GM18505 (cell line): Measurements from ENCODE around the gene SHMT2.

Experiments
- ATAC-seq: cut with Tn5 transposase; IDR thresholded peaks from one replicate; pipeline ENCODE4 v1.9.1; 2021; ENCODE audit not compliant: unreplicated experiment
- POLR2A ChIP-seq: IDR thresholded peaks from 4 replicates; pipeline ENCODE4 v1.6.1; 2011; ENCODE audit warnings: borderline replicate concordance; ENCODE audit not compliant: insufficient read depth, insufficient read length; ENCODE audit errors: extremely low read depth

SHMT2 gene

DNA sequence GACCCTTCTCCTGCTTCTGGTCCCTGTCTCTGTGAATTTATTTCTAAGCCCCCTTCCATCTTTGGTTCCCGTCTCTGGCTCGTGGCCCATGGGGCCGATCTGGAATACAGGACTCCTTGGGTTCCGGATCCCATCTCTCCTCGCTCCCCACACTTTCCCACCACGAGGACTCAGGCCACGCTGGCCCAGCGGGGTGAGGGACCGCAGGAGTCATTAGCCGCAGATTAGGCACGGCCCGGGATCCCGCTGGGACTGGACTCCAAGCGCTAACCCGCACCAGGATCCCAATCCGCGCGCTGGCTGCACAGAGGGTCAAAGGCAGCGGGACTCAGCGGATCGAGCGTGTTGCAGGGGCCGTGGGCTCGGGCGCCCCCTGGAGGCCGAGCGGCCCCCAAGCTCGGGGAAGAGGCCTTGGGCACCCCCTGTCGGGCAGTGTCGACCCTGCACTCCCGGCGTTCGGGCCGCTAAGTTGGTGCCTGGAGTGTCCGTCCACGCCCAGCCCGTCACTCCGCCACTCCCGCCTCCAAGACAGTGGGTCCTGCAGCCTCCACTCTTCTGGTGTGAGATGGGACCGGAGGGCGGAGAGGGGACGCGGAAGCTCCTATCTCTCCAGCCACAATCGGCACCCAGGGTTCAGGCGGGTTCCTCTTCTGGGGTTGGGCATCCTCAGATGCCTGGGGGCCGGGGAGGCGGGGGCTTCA, 9.5 kb downstream of the SHMT2 start:
- TF ChIP-seq POLR2A, result peak; percentile 50
- ATAC-seq, result peak; percentile 57

DNA sequence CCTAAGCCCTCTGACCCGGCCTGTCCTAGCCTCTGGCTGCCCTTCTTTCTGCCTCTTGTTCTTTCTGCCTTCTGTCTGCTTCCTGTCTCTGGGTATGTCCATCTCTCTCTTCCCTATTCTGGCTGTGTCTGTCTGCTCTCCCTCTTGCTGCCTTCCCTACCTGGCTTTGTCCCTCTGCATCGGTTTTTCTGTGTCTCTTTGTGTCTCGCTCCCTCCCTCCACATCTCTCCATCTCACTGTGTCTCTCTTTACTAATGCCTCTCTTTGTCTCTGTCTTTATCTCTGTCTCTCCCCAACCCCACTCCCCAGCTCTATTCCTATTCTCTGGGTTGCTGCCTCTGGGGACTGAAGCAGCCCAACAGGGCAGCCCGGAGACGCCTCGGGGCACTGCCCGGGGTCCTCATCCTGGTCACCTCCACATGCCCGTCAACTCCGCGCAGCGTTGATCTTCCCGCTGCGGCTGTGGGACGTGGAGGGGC, 10.1 kb downstream of the SHMT2 start:
- no peak for TF ChIP-seq POLR2A
- ATAC-seq, result no peak

DNA sequence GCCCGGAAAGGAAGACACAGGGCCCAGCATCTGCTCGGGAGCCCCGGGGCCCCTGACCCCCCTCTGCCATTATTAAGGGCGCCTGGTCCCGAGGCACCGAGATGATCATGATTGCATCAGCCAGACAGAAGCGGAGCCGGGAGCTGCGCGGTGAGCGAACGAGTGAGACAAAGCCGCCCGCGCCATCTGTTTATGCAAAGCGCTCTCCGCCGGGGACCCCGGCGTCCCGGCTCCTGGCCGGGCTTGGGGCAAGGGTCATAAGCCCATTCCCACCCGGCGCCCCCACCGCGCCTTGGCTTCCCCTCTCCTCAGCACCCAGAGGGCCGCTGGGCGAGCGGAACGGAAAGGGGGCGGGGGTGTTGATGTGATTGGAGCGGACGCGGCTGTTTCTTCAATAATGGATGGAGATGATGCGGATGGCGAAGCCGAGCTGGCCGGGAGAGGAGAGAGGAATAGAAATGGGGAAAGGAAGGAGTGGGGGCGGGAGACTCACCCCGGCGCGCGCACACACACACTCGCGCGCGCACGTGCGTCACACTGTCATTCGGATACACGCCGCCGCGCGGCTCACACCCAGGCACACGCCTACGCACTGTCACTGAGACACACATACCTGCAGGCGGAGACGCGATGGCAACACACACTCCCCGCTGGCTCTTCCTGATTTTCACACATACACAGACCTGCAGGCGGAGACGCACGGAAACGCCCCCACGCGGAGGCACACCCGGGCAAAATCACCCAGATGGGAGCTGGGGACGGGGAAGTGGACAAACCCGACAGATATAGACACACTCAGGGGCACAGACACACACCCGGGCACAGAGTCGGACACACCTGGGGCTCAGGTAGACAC, 10.8 kb downstream of the SHMT2 start:
- no peak for ATAC-seq
- peak; percentile 29 for TF ChIP-seq POLR2A

DNA sequence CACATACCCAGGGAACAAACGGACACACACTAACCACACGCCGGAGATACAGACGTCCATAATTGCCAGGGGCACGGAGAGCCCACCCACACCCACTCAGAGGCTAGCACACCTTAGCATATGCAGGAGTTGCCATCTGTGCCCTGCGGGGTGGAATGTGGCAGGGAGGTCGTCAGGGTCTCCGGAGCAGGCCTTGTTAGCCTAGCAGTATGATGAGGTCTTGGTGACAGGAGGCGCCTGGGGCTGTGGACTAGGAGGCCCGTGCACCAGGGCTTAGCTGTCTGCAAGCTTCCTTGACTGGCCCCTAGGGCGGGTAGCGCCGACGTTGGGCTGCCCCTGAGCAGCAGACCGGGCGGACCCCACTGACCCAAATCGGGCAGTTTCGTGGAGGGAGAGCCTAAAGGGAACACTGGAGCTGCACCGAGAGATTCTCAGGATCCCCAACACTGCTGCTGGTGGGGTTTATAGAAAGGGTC, 11.5 kb downstream of the SHMT2 start:
- no peak for ATAC-seq

DNA sequence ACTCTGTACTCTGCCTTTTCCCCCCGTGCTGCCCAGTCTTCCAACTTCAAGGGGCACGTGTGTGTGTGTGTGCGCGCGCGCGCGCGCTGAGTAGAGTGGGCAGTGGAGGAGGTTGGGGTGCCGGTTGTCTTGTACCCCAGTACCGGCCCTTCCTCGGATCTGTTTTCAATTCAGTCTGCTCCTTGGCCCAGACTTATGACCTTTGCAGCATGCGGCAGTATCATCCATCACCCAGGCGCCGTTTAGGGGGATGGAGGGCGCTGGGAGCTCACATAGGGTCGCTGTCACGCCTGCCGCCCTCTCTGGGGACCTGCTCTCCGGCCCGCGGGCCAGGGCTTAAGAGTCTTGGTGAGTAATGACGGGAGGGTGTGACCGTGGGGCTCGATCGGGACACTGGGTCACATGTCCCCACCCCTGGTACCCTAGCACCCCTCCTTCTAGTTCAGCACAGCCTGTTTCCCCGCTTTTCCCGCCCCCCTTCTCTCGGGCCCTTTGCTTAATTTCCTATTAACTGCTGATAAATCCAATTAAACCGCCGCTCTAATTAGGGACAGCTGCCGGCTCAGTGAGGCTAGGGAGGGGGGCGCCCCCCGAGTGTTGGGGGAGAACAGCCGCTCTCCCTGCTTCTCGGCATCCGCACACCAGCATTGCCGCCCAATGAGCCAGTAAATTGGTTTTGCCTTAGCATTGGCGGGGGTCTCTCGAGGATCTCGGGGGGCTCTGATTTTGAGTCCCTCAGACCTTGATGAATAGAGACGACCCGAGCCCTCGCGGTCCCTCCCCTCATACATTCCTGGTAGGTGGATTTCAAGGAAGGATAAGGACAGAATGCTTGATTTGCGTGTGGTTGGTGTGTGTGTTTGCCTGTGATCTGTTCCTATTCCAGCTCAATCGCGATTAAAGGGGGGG, 12.1 kb downstream of the SHMT2 start:
- ATAC-seq, result no peak
- no peak for TF ChIP-seq POLR2A

More for the DNA sequence above, 11.5 kb downstream of the SHMT2 start:
- TF ChIP-seq POLR2A, result no peak

DNA sequence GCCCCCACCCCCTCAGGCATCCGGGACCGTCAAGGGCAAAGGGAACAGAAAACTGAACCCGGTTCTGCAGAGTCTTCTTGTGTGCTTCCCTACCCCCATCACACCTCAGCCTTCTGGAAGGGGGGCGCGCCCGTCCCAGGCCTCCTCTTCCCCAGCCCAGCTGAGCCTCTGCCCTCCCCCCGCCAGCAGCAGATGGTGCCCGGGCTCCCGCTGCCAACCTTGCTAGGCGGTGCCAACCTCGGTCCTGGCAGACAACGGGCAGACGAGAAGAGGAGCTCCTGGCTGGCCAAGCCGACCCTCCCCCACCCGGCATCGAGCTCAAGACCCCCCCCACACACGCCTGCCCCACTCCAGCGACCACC, 12.8 kb downstream of the SHMT2 start:
- no peak for ATAC-seq
- no peak for TF ChIP-seq POLR2A

DNA sequence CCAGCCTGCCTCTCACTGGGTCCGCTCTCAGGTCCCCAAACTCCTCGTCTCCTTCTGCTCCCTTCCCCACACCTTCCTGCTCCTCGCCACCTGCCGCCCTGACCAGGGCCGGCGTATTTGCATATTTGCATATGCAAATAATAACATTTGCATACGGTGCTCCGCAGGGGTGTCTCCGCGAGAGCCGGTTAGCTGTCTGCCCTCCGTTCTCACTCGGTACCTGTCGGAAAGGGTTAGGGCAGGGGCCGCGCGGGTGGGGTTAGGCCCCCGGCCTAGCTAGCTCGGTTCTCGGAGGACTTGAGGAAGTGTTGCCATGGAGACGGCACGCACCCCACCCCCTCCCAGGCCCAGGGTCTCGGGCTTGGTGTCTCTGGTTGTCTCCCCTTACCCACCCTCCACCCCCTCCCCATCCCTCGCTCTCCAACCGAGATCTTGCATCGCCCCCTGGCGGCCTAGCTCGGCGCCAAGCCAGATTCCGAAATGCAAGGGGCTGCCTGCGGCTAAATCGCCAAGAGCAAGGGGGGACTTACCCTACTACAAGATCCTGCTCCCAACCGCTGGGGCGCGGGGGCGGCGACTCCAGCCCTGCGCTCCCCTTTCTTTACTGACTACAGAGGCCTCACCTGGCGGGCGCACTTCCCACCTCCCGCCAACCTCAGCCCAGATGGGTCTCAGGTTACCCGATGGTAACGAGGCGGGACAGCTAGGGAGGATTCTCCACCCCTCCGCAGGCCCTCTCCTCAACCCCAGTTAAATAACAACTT, 13.4 kb downstream of the SHMT2 start:
- no peak for TF ChIP-seq POLR2A
- peak; percentile 32 for ATAC-seq

DNA sequence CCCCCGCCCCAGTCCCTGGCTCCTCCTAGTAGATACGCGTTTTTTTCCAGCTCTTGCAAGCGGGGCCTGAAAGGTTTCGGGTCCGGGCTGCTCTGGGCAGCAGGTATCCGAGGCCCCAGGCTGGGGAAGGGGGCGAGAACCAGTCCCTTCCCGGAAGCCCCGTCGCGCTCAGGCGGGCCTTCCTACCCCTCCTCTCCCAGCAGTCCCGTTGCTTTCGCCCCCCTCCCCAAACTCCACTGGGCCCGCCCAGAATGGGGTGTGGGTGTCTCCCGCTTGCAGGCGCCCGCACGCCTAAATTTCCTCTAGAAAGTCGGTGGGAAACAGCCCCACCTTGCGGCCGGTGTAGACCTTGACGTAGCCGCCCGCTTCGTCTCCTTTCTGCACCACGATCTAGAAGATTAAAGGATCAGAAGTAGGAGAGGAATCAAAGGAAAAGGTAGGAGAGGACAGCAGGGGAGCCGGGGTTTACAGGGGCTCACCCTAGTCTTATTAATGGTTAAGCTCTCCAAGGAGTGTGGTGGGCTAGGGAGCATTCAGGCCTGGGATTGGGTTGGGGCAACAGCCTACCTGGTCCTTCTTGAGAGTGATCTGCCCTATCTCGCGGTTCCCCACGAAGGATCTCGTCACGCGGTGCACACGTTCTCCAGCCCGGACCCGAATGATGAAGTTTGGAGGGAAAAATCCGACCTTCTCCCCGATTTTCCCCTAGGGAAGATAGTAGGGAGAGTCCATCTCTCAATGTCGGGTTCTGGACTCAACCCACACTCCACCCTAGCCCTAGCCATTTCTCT, 14.2 kb downstream of the SHMT2 start:
- ATAC-seq, result no peak
- TF ChIP-seq POLR2A, result no peak

DNA sequence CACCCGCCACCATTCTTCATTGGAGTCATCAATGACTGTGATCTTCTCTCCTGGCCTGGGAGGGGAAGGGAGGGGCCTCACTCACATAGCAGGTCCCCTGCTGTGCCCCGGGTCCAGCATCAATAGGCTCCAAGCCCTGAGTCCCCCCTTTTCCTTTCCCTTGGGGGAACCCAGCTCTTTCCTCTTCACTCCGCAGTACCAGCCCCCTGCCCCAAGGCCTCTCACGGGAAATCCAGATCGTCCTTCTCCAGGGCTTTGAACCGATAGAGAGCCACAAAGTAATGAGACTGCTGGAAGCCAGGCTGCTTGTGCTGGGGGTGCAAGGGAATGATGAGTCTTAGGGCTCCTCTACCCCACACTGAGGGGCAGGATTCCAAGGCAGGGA, 14.8 kb downstream of the SHMT2 start:
- TF ChIP-seq POLR2A, result no peak
- ATAC-seq, result no peak

DNA sequence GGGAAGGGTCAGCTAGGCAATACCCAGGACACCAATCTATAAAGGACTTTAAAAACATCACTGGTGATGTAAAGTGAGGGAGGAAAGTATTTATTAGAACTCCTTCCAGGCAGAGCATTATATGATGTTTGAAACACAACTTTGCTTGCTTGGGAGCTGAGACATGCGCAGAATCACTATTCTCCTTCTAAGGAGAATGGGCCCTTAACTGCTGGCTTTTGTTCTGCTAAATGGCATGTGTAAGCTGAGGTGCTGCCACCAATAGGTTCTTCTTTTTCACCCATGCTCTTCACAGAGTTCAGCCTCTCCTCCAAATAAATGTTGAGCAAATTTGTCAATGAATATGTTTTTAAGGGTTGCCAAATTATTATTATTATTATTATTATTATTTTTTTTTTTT, 17.5 kb downstream of the SHMT2 start:
- TF ChIP-seq POLR2A, result no peak
- no peak for ATAC-seq

DNA sequence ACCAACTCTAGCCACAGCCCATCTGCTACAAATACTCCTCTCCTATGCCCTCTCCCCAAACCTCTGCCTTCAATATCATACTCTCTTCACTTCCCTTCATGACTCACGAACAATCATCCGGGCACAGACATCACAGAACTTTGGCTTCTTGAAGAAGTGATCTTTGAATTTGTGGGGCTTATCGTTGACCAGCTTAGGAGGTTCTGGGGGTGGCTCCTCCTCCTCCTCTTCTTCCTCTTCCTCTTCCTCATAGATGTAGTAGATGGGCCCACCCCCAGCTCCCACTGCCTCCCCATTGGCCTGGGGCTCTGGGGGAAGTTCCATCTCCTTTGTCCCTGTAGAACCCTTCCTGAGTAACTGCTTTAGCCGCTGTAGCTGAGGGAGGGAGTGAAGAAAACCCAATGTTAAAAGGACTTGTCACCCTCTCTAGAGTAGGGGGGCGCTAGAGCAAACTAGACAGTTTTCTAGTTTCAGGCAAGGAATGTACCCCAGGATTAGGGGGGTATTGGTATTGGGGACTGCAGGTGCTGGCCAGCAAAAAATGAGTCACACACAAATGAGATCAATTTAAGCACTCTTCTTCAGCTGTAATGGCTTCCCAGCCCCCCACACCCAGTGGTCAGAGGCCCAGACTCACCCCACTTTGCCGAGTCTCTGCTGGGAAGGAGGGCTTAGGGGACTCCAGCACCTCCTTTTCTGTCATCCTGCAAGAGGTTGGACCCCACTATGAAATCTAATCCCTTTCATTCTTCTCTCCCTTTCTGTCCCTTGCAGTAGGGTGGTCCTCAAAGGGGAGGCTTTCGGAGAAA, 19.6 kb downstream of the SHMT2 start:
- no peak for TF ChIP-seq POLR2A
- ATAC-seq, result no peak
